Lower leg skin (tissue), 3 donors: ENCODE data around the gene CFAP54.

Experiments
- POLR2A ChIP-seq, 2 donors: fragments of 450-650 bp; IDR thresholded peaks; one replicate each; pipeline ENCODE4 v1.6.1; 2016 to 2017; ENCODE audit warnings: antibody characterized with exemption in 2 of 2, mild to moderate bottlenecking in 1 of 2, moderate library complexity in 1 of 2
- TF ChIP-seq, protein P1 (sequence below), 3 donors: fragments of 450-650 bp; IDR thresholded peaks; one replicate each; pipeline ENCODE4 v1.5.1; 2016; ENCODE audit warnings: antibody characterized with exemption in 3 of 3, mild to moderate bottlenecking in 3 of 3, moderate library complexity in 2 of 3

GRCh38 chr12:96803969-96804368 is 314.6 kb downstream of the CFAP54 start:
- TF ChIP-seq POLR2A (IDR thresholded peaks at IDR 0.05): no peak
- TF ChIP-seq, protein P1, sequence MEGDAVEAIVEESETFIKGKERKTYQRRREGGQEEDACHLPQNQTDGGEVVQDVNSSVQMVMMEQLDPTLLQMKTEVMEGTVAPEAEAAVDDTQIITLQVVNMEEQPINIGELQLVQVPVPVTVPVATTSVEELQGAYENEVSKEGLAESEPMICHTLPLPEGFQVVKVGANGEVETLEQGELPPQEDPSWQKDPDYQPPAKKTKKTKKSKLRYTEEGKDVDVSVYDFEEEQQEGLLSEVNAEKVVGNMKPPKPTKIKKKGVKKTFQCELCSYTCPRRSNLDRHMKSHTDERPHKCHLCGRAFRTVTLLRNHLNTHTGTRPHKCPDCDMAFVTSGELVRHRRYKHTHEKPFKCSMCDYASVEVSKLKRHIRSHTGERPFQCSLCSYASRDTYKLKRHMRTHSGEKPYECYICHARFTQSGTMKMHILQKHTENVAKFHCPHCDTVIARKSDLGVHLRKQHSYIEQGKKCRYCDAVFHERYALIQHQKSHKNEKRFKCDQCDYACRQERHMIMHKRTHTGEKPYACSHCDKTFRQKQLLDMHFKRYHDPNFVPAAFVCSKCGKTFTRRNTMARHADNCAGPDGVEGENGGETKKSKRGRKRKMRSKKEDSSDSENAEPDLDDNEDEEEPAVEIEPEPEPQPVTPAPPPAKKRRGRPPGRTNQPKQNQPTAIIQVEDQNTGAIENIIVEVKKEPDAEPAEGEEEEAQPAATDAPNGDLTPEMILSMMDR (IDR thresholded peaks at IDR 0.05): no peak
